H1 (cell line): ENCODE data around the gene RBMS1. TPM values are rescaled to one million over a fixed set of nuclear protein-coding genes. Genes with fewer than 3 reads are reported as not detected.

ENCODE experiments used
- CTCF ChIA-PET: fragments of 300-600 bp; sonication (Branson Sonifier 250); formaldehyde crosslinking; loops from one replicate; lab custom pipeline; 2021; ENCODE audit not compliant: partially characterized antibody; lab: Charles Lee
- POLR2A ChIA-PET: fragments of 300-600 bp; sonication (Branson Sonifier 250); formaldehyde crosslinking; loops from one replicate; lab custom pipeline; 2021; ENCODE audit warnings: inconsistent platforms; ENCODE audit not compliant: partially characterized antibody; lab: Charles Lee
- DNase-seq, 2 experiments: peaks; one replicate each; pipeline versions ENCODE4 v3.0.0 to v3.0.0-alpha.2; 2010 to 2022; ENCODE audit warnings: low spot score in 2 of 2, low read depth in 1 of 2, mixed read lengths in 1 of 2
- FAIRE-seq: peaks from 2 replicates; lab custom pipeline; 2011; peaks lifted over from hg19 to GRCh38; lab: Jason Lieb, UNC
- H2AFZ ChIP-seq: 2 replicates; pipeline ENCODE4 v1.8.1; 2012; ENCODE audit warnings: low read length, inconsistent platforms
- H2AK5ac ChIP-seq: 2 replicates; pipeline ENCODE4 v1.6.1; 2013; ENCODE audit warnings: low read depth, low read length
- H2BK120ac ChIP-seq: replicated peaks from 2 replicates; pipeline ENCODE3; 2013; ENCODE audit warnings: low read depth, low read length, inconsistent platforms
- H2BK12ac ChIP-seq: 2 replicates; pipeline ENCODE4 v1.6.1; 2013; ENCODE audit warnings: low read depth, low read length
- H2BK15ac ChIP-seq: 2 replicates; pipeline ENCODE4 v1.6.1; 2013; ENCODE audit warnings: low read length
- H2BK20ac ChIP-seq: 2 replicates; pipeline ENCODE4 v1.6.1; 2013; ENCODE audit warnings: low read length
- H2BK5ac ChIP-seq: 2 replicates; pipeline ENCODE4 v1.6.1; 2013; ENCODE audit warnings: low read depth, low read length
- H3K14ac ChIP-seq: 2 replicates; pipeline ENCODE4 v1.6.1; 2013; ENCODE audit warnings: inconsistent platforms; ENCODE audit not compliant: insufficient read length
- H3K18ac ChIP-seq: 2 replicates; pipeline ENCODE4 v1.6.1; 2013; ENCODE audit warnings: low read length; ENCODE audit errors: extremely low read depth
- H3K23ac ChIP-seq: 2 replicates; pipeline ENCODE4 v1.6.1; 2013; ENCODE audit warnings: inconsistent platforms; ENCODE audit not compliant: insufficient read length
- H3K23me2 ChIP-seq: 2 replicates; pipeline ENCODE4 v1.6.1; 2013; ENCODE audit warnings: low read depth, low read length
- H3K27ac ChIP-seq: 2 replicates; pipeline ENCODE4 v1.6.1; 2011; ENCODE audit warnings: low read depth, low read length, inconsistent platforms
- H3K27me3 ChIP-seq, 4 experiments: replicated peaks in 1 of 4; 1 replicate in 1 of 4; 2 replicates in 3 of 4; pipeline versions ENCODE4 v1.6.1 to v1.8.1; 2011 to 2013; ENCODE audit warnings: low read length in 3 of 4, mild to moderate bottlenecking in 3 of 4, inconsistent platforms in 2 of 4, mixed read lengths in 2 of 4, moderate library complexity in 1 of 4; ENCODE audit not compliant: control insufficient read depth in 3 of 4, insufficient read depth in 3 of 4; ENCODE audit errors: extremely low read depth in 1 of 4
- H3K36me3 ChIP-seq, 4 experiments: 2 replicates each; pipeline versions ENCODE4 v1.6.1 to v1.8.1; 2011 to 2013; ENCODE audit warnings: mild to moderate bottlenecking in 4 of 4, low read length in 3 of 4, moderate library complexity in 2 of 4, control low read depth in 1 of 4, inconsistent platforms in 1 of 4; ENCODE audit not compliant: insufficient read depth in 4 of 4, control insufficient read depth in 2 of 4
- H3K4ac ChIP-seq: replicated peaks from 2 replicates; pipeline ENCODE3; 2013; ENCODE audit warnings: low read length, low read depth, mixed read lengths, inconsistent platforms; ENCODE audit not compliant: insufficient read length
- H3K4me1 ChIP-seq, 4 experiments: replicated peaks in 1 of 4; 1 replicate in 1 of 4; 2 replicates in 3 of 4; pipeline versions ENCODE4 v1.6.1 to v1.8.1; 2011 to 2013; ENCODE audit warnings: low read length in 3 of 4, inconsistent platforms in 2 of 4, mixed read lengths in 1 of 4; ENCODE audit not compliant: insufficient read depth in 4 of 4, control insufficient read depth in 3 of 4
- H3K4me2 ChIP-seq, 2 experiments: 2 replicates each; pipeline versions ENCODE4 v1.6.1 to v1.8.1; 2011 to 2013; ENCODE audit warnings: low read depth in 2 of 2, low read length in 2 of 2, control low read depth in 1 of 2, inconsistent platforms in 1 of 2, mild to moderate bottlenecking in 1 of 2; ENCODE audit not compliant: insufficient read depth in 1 of 2
- H3K4me3 ChIP-seq, 4 experiments: fragments of 200-600, 300-600 bp in 1 of 4; sonication (generic), shearing (Covaris generic), sonication (Bioruptor Twin) in 1 of 4; 2 replicates each; pipeline versions ENCODE4 v1.5.1 to v1.8.1; 2011 to 2016; ENCODE audit warnings: low read length in 4 of 4, low read depth in 3 of 4, control low read depth in 2 of 4, inconsistent platforms in 2 of 4, mild to moderate bottlenecking in 2 of 4, mixed read lengths in 1 of 4, moderate library complexity in 1 of 4; ENCODE audit not compliant: insufficient read depth in 2 of 4; ENCODE audit errors: extremely low read depth in 1 of 4
- H3K56ac ChIP-seq: replicated peaks from 2 replicates; pipeline ENCODE3; 2013; ENCODE audit warnings: low read depth, mild to moderate bottlenecking, mixed read lengths, low read length, inconsistent platforms; ENCODE audit not compliant: insufficient read length
- H3K79me1 ChIP-seq: 2 replicates; pipeline ENCODE4 v1.6.1; 2013; ENCODE audit warnings: low read depth, low read length, control low read depth
- H3K79me2 ChIP-seq, 2 experiments: 2 replicates each; pipeline versions ENCODE4 v1.6.1 to v1.8.1; 2012 to 2013; ENCODE audit warnings: low read length in 2 of 2, mild to moderate bottlenecking in 2 of 2, inconsistent platforms in 1 of 2; ENCODE audit not compliant: insufficient read depth in 2 of 2, control insufficient read depth in 1 of 2
- H3K9ac ChIP-seq, 4 experiments: replicated peaks in 1 of 4; 1 replicate in 1 of 4; 2 replicates in 3 of 4; pipeline versions ENCODE4 v1.6.1 to v1.8.1; 2011 to 2013; ENCODE audit warnings: low read depth in 3 of 4, low read length in 3 of 4, control low read depth in 2 of 4, mild to moderate bottlenecking in 2 of 4, moderate library complexity in 2 of 4, inconsistent platforms in 1 of 4; ENCODE audit errors: extremely low read depth in 1 of 4
- H3K9me3 ChIP-seq, 2 experiments: 2 replicates each; pipeline versions ENCODE4 v1.6.1 to v1.8.1; 2012 to 2013; ENCODE audit warnings: mild to moderate bottlenecking in 2 of 2, moderate library complexity in 2 of 2, control low read depth in 1 of 2, inconsistent platforms in 1 of 2, low read depth in 1 of 2, low read length in 1 of 2, mixed read lengths in 1 of 2; ENCODE audit not compliant: insufficient read depth in 2 of 2
- H4K20me1 ChIP-seq, 2 experiments: replicated peaks in 1 of 2; 2 replicates each; pipeline versions ENCODE3 to v1.8.1; 2011 to 2013; ENCODE audit warnings: inconsistent platforms in 2 of 2, low read length in 2 of 2, mild to moderate bottlenecking in 1 of 2; ENCODE audit not compliant: insufficient read depth in 2 of 2, control insufficient read depth in 1 of 2
- H4K5ac ChIP-seq: 2 replicates; pipeline ENCODE4 v1.6.1; 2013; ENCODE audit warnings: low read length, low read depth, mixed read lengths, inconsistent platforms; ENCODE audit not compliant: insufficient read length
- H4K8ac ChIP-seq: 2 replicates; pipeline ENCODE4 v1.8.0; 2013; ENCODE audit warnings: mild to moderate bottlenecking, moderate library complexity, low read length, inconsistent platforms; ENCODE audit not compliant: insufficient read depth; ENCODE audit errors: extremely low read depth
- H4K91ac ChIP-seq: replicated peaks from 2 replicates; pipeline ENCODE3; 2013; ENCODE audit warnings: low read length, mixed read lengths, inconsistent platforms; ENCODE audit not compliant: insufficient read length
- BRCA1 ChIP-seq: IDR thresholded peaks from 2 replicates; pipeline ENCODE4 v1.6.1; 2012; ENCODE audit warnings: low read depth, low read length, improper control_type of control experiment
- EGR1 ChIP-seq: IDR thresholded peaks from 2 replicates; pipeline ENCODE4 v1.6.1; 2011; ENCODE audit warnings: low read depth, low read length, borderline replicate concordance
- JUN ChIP-seq: IDR thresholded peaks from 2 replicates; pipeline ENCODE4 v1.6.1; 2011; ENCODE audit warnings: low read depth, mild to moderate bottlenecking, improper control_type of control experiment, low read length
- NANOG ChIP-seq: IDR thresholded peaks from 2 replicates; pipeline ENCODE4 v1.6.1; 2011; ENCODE audit warnings: low read length, low read depth, mild to moderate bottlenecking, inconsistent platforms; ENCODE audit not compliant: insufficient read depth, poor library complexity, severe bottlenecking
- POLR2A ChIP-seq, 2 experiments: IDR thresholded peaks; 1 replicate in 1 of 2; 2 replicates in 1 of 2; pipeline ENCODE4 v1.6.1; 2011; ENCODE audit warnings: low read depth in 2 of 2, low read length in 2 of 2, mild to moderate bottlenecking in 2 of 2; ENCODE audit errors: control extremely low read depth in 1 of 2
- RNF2 ChIP-seq: fragments of 200-900, 300-1000 bp; sonication (generic); IDR thresholded peaks from 2 replicates; pipeline ENCODE4 v1.7.1; 2016; ENCODE audit warnings: borderline replicate concordance, low read depth, mild to moderate bottlenecking, antibody characterized with exemption, low read length; ENCODE audit not compliant: poor library complexity, severe bottlenecking; ENCODE audit errors: missing control alignments
- TBP ChIP-seq: IDR thresholded peaks from 2 replicates; pipeline ENCODE4 v1.6.1; 2011; ENCODE audit warnings: low read depth, low read length, improper control_type of control experiment
- WGBS, 2 experiments: shearing (Covaris generic) in 1 of 2; methylation state at CpG; one replicate each; pipeline versions ENCODE4 v1.1.6 to v1.1.7; 2013 to 2015; ENCODE audit warnings: low lambda C conversion rate in 2 of 2, mixed read lengths in 2 of 2, inconsistent platforms in 1 of 2, low coverage in 1 of 2, missing lambda C conversion rate in 1 of 2; ENCODE audit not compliant: insufficient replicate concordance in 2 of 2, insufficient coverage in 1 of 2, insufficient read length in 1 of 2; ENCODE audit errors: extremely low coverage in 1 of 2, missing lambda C conversion rate in 1 of 2; 5-methylcytosine and 5-hydroxymethylcytosine counted together
- polyA plus RNA-seq, 7 experiments: library from polyadenylated mRNA; depleted of rRNA in 3 of 7; stranded (reverse) in 5 of 7; unstranded in 2 of 7; fragments of >200 nt in 5 of 7; fragments of 200-250 nt in 2 of 7; gene quantifications; 1 replicate in 5 of 7; 2 replicates in 1 of 7; 4 replicates in 1 of 7; pipeline versions ENCODE4 v1.2.1 to v1.2.3, GENCODE V29; 2011 to 2013; ENCODE audit warnings: missing spikeins in 2 of 7, mixed read lengths in 2 of 7
- total RNA-seq: library from RNA; stranded (reverse); fragmentation: NEBNext Ultra II Directional; extraction: Animal tissue kit (Norgen Biotek cat#: 25700); gene quantifications from 2 replicates; pipeline ENCODE4 v1.2.1, GENCODE V29; 2021
- TF ChIP-seq, protein P1 (sequence below): IDR thresholded peaks from 2 replicates; pipeline ENCODE4 v1.6.1; 2012; ENCODE audit warnings: inconsistent platforms
- TF ChIP-seq, protein P2 (sequence below): IDR thresholded peaks from 2 replicates; pipeline ENCODE4 v1.6.1; 2012; ENCODE audit warnings: inconsistent platforms

The RBMS1 gene
- total and polyA plus RNA-seq, 2 of the 8 experiments (the other 6 are each of a cell fraction or from before 2014, with no cell fraction given): 53.7 to 60.0 TPM

DNA sequence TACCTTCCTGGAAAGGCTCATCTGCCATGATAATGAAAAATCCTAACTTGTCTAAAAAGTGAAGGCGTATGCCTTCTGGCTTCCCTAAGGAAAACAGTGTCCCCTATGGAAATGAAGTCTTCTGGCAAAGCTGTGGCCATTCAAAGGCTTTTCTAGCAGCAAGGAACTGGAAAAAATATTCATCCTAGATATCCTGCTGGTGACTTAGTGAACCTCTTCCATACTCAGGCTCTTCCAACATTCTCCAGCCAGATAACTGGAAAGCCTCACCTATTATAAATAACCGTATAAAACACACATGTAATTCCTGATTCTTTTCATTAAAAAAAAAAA is 84.7 kb downstream of the RBMS1 start:
- Histone ChIP-seq H3K9ac (peak overlapping the region in 2 of 4 experiments; percentile 61 to 62; a peak in 1 of 7 replicates), H3K4me2 (peak overlapping the region; percentile 87 to 97), H3K18ac (no peak overlapping the region), H4K20me1 (peaks cover 15 to 19% of the 10 kb centered on the region in 2 experiments), H2BK20ac (no peak overlapping the region), H3K56ac (no peak overlapping the region), H3K79me1 (peaks cover 3% of the 10 kb centered on the region; the same call in 1 of the 2 replicates), H3K27ac (no peak overlapping the region), H2AK5ac (no peak overlapping the region), H3K79me2 (peaks cover 0 to 23% of the 10 kb centered on the region in 2 experiments; a peak in 3 of 4 replicates), H2BK12ac (peak overlapping the region; percentile 18; the same call in 1 of the 2 replicates), H4K8ac (no peak overlapping the region), H3K4ac (no peak overlapping the region), H3K23me2 (peaks cover 14% of the 10 kb centered on the region), H3K9me3 (no peaks in the 10 kb centered on the region), H3K14ac (no peak overlapping the region), H2BK15ac (no peak overlapping the region), H4K5ac (no peak overlapping the region), H3K36me3 (no peaks in the 10 kb centered on the region), H3K4me1 (peaks cover 4 to 17% (median 12%) of the 10 kb centered on the region in 4 experiments; a peak in 6 of 7 replicates), H3K27me3 (peaks cover 3 to 16% (median 9%) of the 10 kb centered on the region in 4 experiments; a peak in 6 of 7 replicates), H3K4me3 (peak overlapping the region; percentile 69 to 81 (median 70); a peak in 5 of 8 replicates), H2AFZ (no peak overlapping the region), H2BK5ac (no peak overlapping the region), H4K91ac (no peak overlapping the region), H3K23ac (no peak overlapping the region), H2BK120ac (no peak overlapping the region)
- DNase-seq (no peak), FAIRE-seq (no peak)
- 54% methylated on average over 2 of the region's 2 CpGs; no CpG with 5 or more reads in 1 of the 2 experiments for WGBS, 2 experiments
- POLR2A ChIA-PET: interaction anchor here (1.3 to 3.5 kb wide), 3 partner anchors 31 to 83 kb away, joined by 5 to 11 read pairs (median 6); partner anchors contain the start of gene RBMS1
- CTCF ChIA-PET: interaction anchor here (0.6 to 1.6 kb wide), 4 partner anchors 20 to 632 kb away, joined by 3 to 4 read pairs (median 4); no protein-coding TSS in a partner anchor
- TF ChIP-seq JUN (no peak), NANOG (no peak), EGR1 (no peak), BRCA1 (no peak), RNF2 (no peak), TBP (no peak), POLR2A (IDR thresholded peaks at IDR 0.05; ENCODE audit: control extremely low read depth in 1 of 2, low read depth in 2 of 2, low read length in 2 of 2) (no peak)
- TF ChIP-seq, protein P1, sequence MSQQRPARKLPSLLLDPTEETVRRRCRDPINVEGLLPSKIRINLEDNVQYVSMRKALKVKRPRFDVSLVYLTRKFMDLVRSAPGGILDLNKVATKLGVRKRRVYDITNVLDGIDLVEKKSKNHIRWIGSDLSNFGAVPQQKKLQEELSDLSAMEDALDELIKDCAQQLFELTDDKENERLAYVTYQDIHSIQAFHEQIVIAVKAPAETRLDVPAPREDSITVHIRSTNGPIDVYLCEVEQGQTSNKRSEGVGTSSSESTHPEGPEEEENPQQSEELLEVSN: no peak
- TF ChIP-seq, protein P2, sequence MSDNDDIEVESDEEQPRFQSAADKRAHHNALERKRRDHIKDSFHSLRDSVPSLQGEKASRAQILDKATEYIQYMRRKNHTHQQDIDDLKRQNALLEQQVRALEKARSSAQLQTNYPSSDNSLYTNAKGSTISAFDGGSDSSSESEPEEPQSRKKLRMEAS: no peak
